H1 (cell line): ENCODE results near the gene SIX6.

Experiments used
- EP300 ChIP-seq, 2 experiments: IDR thresholded peaks; 1 replicate in 1 of 2; 2 replicates in 1 of 2; pipeline ENCODE4 v1.6.1; 2011 to 2012; ENCODE audit warnings: low read depth in 2 of 2, low read length in 2 of 2, mild to moderate bottlenecking in 2 of 2, borderline replicate concordance in 1 of 2, inconsistent platforms in 1 of 2, moderate library complexity in 1 of 2
- JUN ChIP-seq: IDR thresholded peaks from 2 replicates; pipeline ENCODE4 v1.6.1; 2011; ENCODE audit warnings: low read depth, mild to moderate bottlenecking, improper control_type of control experiment, low read length
- POLR2AphosphoS5 ChIP-seq: IDR thresholded peaks from 2 replicates; pipeline ENCODE4 v1.6.1; 2011; ENCODE audit warnings: low read depth, low read length
- SP2 ChIP-seq: IDR thresholded peaks from 2 replicates; pipeline ENCODE4 v1.6.1; 2012; ENCODE audit warnings: mild to moderate bottlenecking, low read length, inconsistent platforms
- SUZ12 ChIP-seq: fragments of 200-600 bp; sonication (generic); IDR thresholded peaks from 2 replicates; pipeline ENCODE4 v1.6.1; 2012; ENCODE audit warnings: mild to moderate bottlenecking, inconsistent platforms, low read length, moderate library complexity, mixed read lengths
- YY1 ChIP-seq: IDR thresholded peaks from 2 replicates; pipeline ENCODE4 v1.6.1; 2011; ENCODE audit warnings: low read depth, mild to moderate bottlenecking, low read length
- TF ChIP-seq, protein P1 (sequence below), 3 experiments: IDR thresholded peaks; 1 replicate in 2 of 3; 2 replicates in 1 of 3; pipeline versions ENCODE4 v1.5.1 to v1.6.1; 2011; ENCODE audit warnings: low read length in 3 of 3, mild to moderate bottlenecking in 3 of 3, inconsistent platforms in 2 of 3, low read depth in 1 of 3, moderate library complexity in 1 of 3; ENCODE audit not compliant: insufficient read depth in 1 of 3; ENCODE audit errors: control extremely low read depth in 1 of 3
- TF ChIP-seq, protein P2 (sequence below): IDR thresholded peaks from 2 replicates; pipeline ENCODE4 v1.6.1; 2011; ENCODE audit warnings: low read depth, mild to moderate bottlenecking, low read length; ENCODE audit not compliant: insufficient read depth

DNA sequence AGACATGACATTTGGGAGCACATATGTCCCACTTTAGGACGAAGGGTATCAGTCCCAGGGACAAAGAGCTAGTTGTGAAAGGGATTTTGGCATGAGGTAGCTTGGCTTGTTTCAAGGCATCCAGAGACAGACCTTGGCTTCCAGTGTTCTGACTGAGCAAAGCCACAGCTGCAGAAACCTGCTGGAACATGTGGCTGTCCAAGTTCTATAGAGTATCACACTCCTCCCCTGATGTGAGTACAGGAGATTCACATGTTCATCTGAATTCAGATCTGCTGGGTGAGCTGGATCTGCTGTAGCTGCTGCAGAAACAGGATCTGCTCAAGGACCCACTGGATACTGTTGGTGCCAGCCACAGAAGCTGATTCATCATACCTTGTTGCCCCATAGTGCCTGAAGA is 13.0 kb upstream of the SIX6 start:
- TF ChIP-seq, protein P1, sequence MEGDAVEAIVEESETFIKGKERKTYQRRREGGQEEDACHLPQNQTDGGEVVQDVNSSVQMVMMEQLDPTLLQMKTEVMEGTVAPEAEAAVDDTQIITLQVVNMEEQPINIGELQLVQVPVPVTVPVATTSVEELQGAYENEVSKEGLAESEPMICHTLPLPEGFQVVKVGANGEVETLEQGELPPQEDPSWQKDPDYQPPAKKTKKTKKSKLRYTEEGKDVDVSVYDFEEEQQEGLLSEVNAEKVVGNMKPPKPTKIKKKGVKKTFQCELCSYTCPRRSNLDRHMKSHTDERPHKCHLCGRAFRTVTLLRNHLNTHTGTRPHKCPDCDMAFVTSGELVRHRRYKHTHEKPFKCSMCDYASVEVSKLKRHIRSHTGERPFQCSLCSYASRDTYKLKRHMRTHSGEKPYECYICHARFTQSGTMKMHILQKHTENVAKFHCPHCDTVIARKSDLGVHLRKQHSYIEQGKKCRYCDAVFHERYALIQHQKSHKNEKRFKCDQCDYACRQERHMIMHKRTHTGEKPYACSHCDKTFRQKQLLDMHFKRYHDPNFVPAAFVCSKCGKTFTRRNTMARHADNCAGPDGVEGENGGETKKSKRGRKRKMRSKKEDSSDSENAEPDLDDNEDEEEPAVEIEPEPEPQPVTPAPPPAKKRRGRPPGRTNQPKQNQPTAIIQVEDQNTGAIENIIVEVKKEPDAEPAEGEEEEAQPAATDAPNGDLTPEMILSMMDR (IDR thresholded peaks at IDR 0.05; ENCODE audit: control extremely low read depth in 1 of 3, insufficient read depth in 1 of 3, low read depth in 1 of 3, low read length in 3 of 3): no peak
- no peak for TF ChIP-seq POLR2AphosphoS5
- no peak for TF ChIP-seq YY1
- no peak for TF ChIP-seq SUZ12
- no peak for TF ChIP-seq SP2
- no peak for TF ChIP-seq JUN
- TF ChIP-seq EP300 (IDR thresholded peaks at IDR 0.05; ENCODE audit: borderline replicate concordance in 1 of 2, low read depth in 2 of 2, low read length in 2 of 2): no peak
- TF ChIP-seq, protein P2, sequence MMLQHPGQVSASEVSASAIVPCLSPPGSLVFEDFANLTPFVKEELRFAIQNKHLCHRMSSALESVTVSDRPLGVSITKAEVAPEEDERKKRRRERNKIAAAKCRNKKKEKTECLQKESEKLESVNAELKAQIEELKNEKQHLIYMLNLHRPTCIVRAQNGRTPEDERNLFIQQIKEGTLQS: no peak
